Esophagus muscularis mucosa (tissue), 4 donors: ENCODE data around the gene ZNF804A.

ENCODE experiments used
- EP300 ChIP-seq: sonication (generic); formaldehyde crosslinking; IDR thresholded peaks from one replicate; pipeline ENCODE4 v1.6.1; 2017; ENCODE audit warnings: antibody characterized with exemption
- POLR2A ChIP-seq: fragments of 450-650 bp; IDR thresholded peaks from one replicate; pipeline ENCODE4 v1.6.1; 2017; ENCODE audit warnings: antibody characterized with exemption, moderate library complexity, mild to moderate bottlenecking, low read depth
- TF ChIP-seq, protein P1 (sequence below), 3 experiments: fragments of 200-600 bp in 2 of 3; fragments of 450-650 bp in 1 of 3; sonication (generic) in 2 of 3; IDR thresholded peaks; one replicate each; pipeline ENCODE4 v1.5.1; 2017 to 2019; ENCODE audit warnings: antibody characterized with exemption in 3 of 3, mild to moderate bottlenecking in 2 of 3, moderate library complexity in 1 of 3

DNA sequence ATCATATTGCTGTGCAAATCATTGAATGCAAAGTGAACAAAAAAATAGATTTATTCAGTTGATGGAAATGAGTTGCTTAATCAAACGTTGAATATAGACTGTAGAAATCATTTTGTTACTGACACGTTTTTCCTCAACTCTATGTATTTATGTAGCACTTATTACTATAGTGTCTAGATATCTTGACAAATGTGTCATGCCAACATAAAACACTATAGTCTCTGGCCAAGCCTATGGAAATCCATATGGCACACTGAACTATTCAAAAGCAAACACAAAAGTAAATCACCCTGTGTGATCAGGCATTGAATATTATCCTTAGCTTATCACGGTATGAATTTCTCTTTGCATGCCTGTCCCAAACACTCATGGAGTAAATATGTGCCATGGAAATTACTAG lies 131.3 kb downstream of the ZNF804A start:
- TF ChIP-seq, protein P1, sequence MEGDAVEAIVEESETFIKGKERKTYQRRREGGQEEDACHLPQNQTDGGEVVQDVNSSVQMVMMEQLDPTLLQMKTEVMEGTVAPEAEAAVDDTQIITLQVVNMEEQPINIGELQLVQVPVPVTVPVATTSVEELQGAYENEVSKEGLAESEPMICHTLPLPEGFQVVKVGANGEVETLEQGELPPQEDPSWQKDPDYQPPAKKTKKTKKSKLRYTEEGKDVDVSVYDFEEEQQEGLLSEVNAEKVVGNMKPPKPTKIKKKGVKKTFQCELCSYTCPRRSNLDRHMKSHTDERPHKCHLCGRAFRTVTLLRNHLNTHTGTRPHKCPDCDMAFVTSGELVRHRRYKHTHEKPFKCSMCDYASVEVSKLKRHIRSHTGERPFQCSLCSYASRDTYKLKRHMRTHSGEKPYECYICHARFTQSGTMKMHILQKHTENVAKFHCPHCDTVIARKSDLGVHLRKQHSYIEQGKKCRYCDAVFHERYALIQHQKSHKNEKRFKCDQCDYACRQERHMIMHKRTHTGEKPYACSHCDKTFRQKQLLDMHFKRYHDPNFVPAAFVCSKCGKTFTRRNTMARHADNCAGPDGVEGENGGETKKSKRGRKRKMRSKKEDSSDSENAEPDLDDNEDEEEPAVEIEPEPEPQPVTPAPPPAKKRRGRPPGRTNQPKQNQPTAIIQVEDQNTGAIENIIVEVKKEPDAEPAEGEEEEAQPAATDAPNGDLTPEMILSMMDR (IDR thresholded peaks at IDR 0.05), result no peak
- TF ChIP-seq EP300 (no peak), POLR2A (no peak)
